OCI-LY7 (cell line): ENCODE results near the gene MAP1B. TPM values are rescaled to one million over a fixed set of nuclear protein-coding genes. Genes with fewer than 3 reads are reported as not detected.

Source experiments
- BruUV-seq: library from RNA; stranded (reverse); fragments of 400-500 nt; replicated peaks from 2 replicates; lab custom pipeline; 2021; lab: Mats Ljungman, UMichigan
- CTCF ChIA-PET: fragments of 300-600 bp; sonication (Branson Sonifier 250); formaldehyde crosslinking; loops from one replicate; lab custom pipeline; 2022; ENCODE audit warnings: antibody characterized with exemption; ENCODE audit not compliant: unreplicated experiment; lab: Charles Lee
- POLR2A ChIA-PET: fragments of 300-600 bp; sonication (Branson Sonifier 250); formaldehyde crosslinking; loops from one replicate; lab custom pipeline; 2022; ENCODE audit warnings: antibody characterized with exemption; lab: Charles Lee
- DNase-seq: peaks from one replicate; pipeline ENCODE4 v3.0.0-alpha.2; 2015; ENCODE audit warnings: low spot score
- H2AFZ ChIP-seq: fragments of 200-600 bp; sonication (generic), shearing (Covaris generic); 2 replicates; pipeline ENCODE4 v1.6.1; 2014; ENCODE audit warnings: mild to moderate bottlenecking, antibody characterized with exemption, low read length, moderate library complexity
- H3K27ac ChIP-seq: fragments of 200-600 bp; sonication (generic); 2 replicates; pipeline ENCODE4 v1.5.1; 2014; ENCODE audit warnings: mixed run types, low read depth, mild to moderate bottlenecking, moderate library complexity, low read length, inconsistent platforms; ENCODE audit not compliant: poor library complexity, severe bottlenecking
- H3K36me3 ChIP-seq: fragments of 200-600 bp; sonication (generic); 2 replicates; pipeline ENCODE4 v1.6.1; 2014; ENCODE audit warnings: mild to moderate bottlenecking, antibody characterized with exemption, low read length, moderate library complexity, mixed read lengths; ENCODE audit not compliant: insufficient read depth
- H3K4me1 ChIP-seq: fragments of 200-600 bp; sonication (generic); 2 replicates; pipeline ENCODE4 v1.5.1; 2014; ENCODE audit warnings: mild to moderate bottlenecking, low read length; ENCODE audit not compliant: insufficient read depth, poor library complexity, severe bottlenecking
- H3K4me2 ChIP-seq: fragments of 200-600 bp; sonication (generic); 2 replicates; pipeline ENCODE4 v1.6.1; 2014; ENCODE audit warnings: mild to moderate bottlenecking, low read length
- H3K4me3 ChIP-seq: fragments of 200-600 bp; sonication (generic); 2 replicates; pipeline ENCODE4 v1.5.1; 2014; ENCODE audit warnings: mild to moderate bottlenecking, low read depth, low read length; ENCODE audit not compliant: poor library complexity, severe bottlenecking
- H3K79me2 ChIP-seq: fragments of 200-600 bp; sonication (generic); 2 replicates; pipeline ENCODE4 v1.6.1; 2016; ENCODE audit warnings: low read depth, mild to moderate bottlenecking, low read length, moderate library complexity, mixed read lengths; ENCODE audit not compliant: insufficient read depth
- H3K9me2 ChIP-seq: fragments of 200-600 bp; sonication (generic); 2 replicates; pipeline ENCODE4 v1.6.1; 2016; ENCODE audit warnings: mild to moderate bottlenecking, low read length, mixed read lengths; ENCODE audit not compliant: insufficient read depth
- H3K9me3 ChIP-seq: fragments of 200-600 bp; sonication (generic); 2 replicates; pipeline ENCODE4 v1.6.1; 2014; ENCODE audit warnings: mild to moderate bottlenecking, mixed run types, low read length, mixed read lengths
- H4K20me1 ChIP-seq: fragments of 200-600 bp; sonication (generic); 2 replicates; pipeline ENCODE4 v1.6.1; 2014; ENCODE audit warnings: mild to moderate bottlenecking, antibody characterized with exemption, low read length, moderate library complexity, mixed read lengths; ENCODE audit not compliant: insufficient read depth
- EZH2phosphoT487 ChIP-seq: fragments of 200-600 bp; sonication (generic); IDR thresholded peaks from 2 replicates; pipeline ENCODE4 v1.6.1; 2018; ENCODE audit warnings: low read depth, borderline replicate concordance, mild to moderate bottlenecking, mixed run types, antibody characterized with exemption, low read length, moderate library complexity, mixed read lengths
- intact Hi-C: fragments of 100-400 bp; cut with micrococcal nuclease; formaldehyde crosslinking; loops from one replicate; pipeline ENCODE4 v1.10.0; 2022; ENCODE audit not compliant: unreplicated experiment
- total RNA-seq, 2 experiments: library from RNA; depleted of rRNA in 1 of 2; stranded (reverse); fragments of >200 nt in 1 of 2; shearing (Covaris generic) in 1 of 2; gene quantifications; 2 replicates each; pipeline ENCODE4 v1.2.3, GENCODE V29; 2014 to 2022
- TF ChIP-seq, protein P1 (sequence below): fragments of 200-600 bp; sonication (generic); conservative IDR thresholded peaks from 2 replicates; pipeline ENCODE4 v1.5.1; 2014; ENCODE audit warnings: mild to moderate bottlenecking, antibody characterized with exemption, low read length, moderate library complexity, mixed read lengths

The MAP1B gene
- total RNA-seq, 2 experiments from 2014 or later: not detected

DNA sequence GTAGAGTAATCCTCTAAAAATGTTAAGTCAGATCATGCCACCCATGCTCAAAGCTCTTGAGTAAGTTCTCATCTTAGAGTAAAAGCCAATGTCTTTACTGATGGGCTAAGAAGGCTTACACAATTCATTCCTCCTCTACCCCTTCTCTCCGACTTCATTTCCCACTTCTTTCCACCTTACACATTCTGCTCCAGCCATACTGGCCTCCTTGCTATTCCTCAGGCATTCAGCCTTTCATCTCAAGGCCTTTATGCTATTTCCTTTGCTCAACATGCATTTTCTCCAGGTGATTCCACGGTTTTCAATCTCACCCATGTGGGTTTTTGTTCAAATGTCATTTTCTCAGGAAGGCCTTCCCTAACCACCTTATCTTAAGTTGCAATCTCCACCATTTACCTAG is 104.9 kb downstream of the MAP1B start:
- no peaks in the 10 kb centered on the region for H3K4me1 ChIP-seq
- H4K20me1 ChIP-seq: no peaks in the 10 kb centered on the region
- H3K9me2 ChIP-seq: no peaks in the 10 kb centered on the region
- intact Hi-C loops: no loop called here
- no peak overlapping the region for H3K4me2 ChIP-seq
- no peak overlapping the region for H3K27ac ChIP-seq
- no TSS peak for BruUV-seq
- POLR2A ChIA-PET: no interaction called here
- no peak overlapping the region for H3K4me3 ChIP-seq
- TF ChIP-seq, protein P1, sequence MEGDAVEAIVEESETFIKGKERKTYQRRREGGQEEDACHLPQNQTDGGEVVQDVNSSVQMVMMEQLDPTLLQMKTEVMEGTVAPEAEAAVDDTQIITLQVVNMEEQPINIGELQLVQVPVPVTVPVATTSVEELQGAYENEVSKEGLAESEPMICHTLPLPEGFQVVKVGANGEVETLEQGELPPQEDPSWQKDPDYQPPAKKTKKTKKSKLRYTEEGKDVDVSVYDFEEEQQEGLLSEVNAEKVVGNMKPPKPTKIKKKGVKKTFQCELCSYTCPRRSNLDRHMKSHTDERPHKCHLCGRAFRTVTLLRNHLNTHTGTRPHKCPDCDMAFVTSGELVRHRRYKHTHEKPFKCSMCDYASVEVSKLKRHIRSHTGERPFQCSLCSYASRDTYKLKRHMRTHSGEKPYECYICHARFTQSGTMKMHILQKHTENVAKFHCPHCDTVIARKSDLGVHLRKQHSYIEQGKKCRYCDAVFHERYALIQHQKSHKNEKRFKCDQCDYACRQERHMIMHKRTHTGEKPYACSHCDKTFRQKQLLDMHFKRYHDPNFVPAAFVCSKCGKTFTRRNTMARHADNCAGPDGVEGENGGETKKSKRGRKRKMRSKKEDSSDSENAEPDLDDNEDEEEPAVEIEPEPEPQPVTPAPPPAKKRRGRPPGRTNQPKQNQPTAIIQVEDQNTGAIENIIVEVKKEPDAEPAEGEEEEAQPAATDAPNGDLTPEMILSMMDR: no peak
- no peak for TF ChIP-seq EZH2phosphoT487
- H3K9me3 ChIP-seq: no peaks in the 10 kb centered on the region
- CTCF ChIA-PET: no interaction called here
- H2AFZ ChIP-seq: no peak overlapping the region
- DNase-seq: no peak
- peaks cover 23% of the 10 kb centered on the region for H3K36me3 ChIP-seq
- H3K79me2 ChIP-seq: no peaks in the 10 kb centered on the region

DNA sequence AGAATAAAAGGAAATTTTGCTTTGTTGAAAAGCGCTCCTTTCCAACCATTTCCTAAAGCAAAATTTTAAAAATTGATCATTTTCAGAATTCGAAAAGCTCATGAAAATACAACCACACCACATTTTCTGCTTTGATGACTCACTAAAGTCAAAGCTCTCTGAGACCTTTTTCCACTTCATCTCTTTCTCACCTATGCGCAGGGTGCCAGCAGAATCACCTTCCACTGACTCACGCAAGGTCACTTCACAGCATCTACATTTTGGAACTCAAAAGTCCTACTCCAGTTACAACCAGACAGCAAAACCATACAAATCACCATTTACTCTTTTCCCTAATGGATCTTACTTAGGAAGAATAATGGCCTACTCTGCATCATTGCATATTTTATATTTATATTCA is 106.2 kb downstream of the MAP1B start:
- Histone ChIP-seq H3K36me3 (peaks cover 36% of the 10 kb centered on the region), H3K4me2 (no peak overlapping the region), H2AFZ (no peak overlapping the region), H3K79me2 (no peaks in the 10 kb centered on the region), H3K4me1 (no peaks in the 10 kb centered on the region), H3K4me3 (no peak overlapping the region), H3K9me2 (no peaks in the 10 kb centered on the region), H3K27ac (no peak overlapping the region), H4K20me1 (no peaks in the 10 kb centered on the region), H3K9me3 (no peaks in the 10 kb centered on the region)
- BruUV-seq: no TSS peak
- TF ChIP-seq, protein P1: no peak
- no peak for TF ChIP-seq EZH2phosphoT487
- no peak for DNase-seq
- intact Hi-C loops: no loop called here
- CTCF ChIA-PET: no interaction called here
- POLR2A ChIA-PET: interaction anchor here (1.4 kb wide), 1 partner anchor 94 kb away, joined by 3 read pairs; no protein-coding TSS in a partner anchor

DNA sequence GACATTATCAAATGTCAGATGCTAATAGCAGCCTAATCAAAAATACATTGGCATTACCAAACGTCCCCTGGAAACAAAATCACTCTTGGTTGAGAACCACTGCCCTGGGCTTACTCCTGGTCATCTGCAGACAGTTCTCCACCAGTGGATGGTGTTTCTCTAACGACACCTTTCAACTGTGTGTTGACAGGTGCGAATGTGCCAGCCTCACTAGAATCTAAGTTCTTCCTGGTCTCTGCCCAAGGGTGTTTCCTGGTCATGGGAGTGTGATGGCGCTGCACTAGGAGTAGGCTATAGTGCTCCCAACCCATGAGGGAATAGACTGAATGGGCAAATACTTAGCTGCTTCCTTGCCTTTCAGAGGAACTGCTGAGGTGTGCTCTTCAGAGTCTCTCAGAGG is 106.9 kb downstream of the MAP1B start:
- intact Hi-C loops: no loop called here
- H3K79me2 ChIP-seq: no peaks in the 10 kb centered on the region
- no peaks in the 10 kb centered on the region for H4K20me1 ChIP-seq
- H3K4me2 ChIP-seq: no peak overlapping the region
- H3K9me3 ChIP-seq: no peaks in the 10 kb centered on the region
- H2AFZ ChIP-seq: no peak overlapping the region
- no peaks in the 10 kb centered on the region for H3K4me1 ChIP-seq
- H3K9me2 ChIP-seq: no peaks in the 10 kb centered on the region
- CTCF ChIA-PET: no interaction called here
- H3K36me3 ChIP-seq: peaks cover 43% of the 10 kb centered on the region
- BruUV-seq: no TSS peak
- no peak for DNase-seq
- TF ChIP-seq, protein P1: no peak
- no peak for TF ChIP-seq EZH2phosphoT487
- POLR2A ChIA-PET: interaction anchor here (1.4 kb wide), 1 partner anchor 94 kb away, joined by 3 read pairs; no protein-coding TSS in a partner anchor
- no peak overlapping the region for H3K4me3 ChIP-seq
- no peak overlapping the region for H3K27ac ChIP-seq
